GM12878 (cell line): Measurements from ENCODE around the gene KCNA3.

Experiments used
- BCL11A ChIP-seq: IDR thresholded peaks from 2 replicates; pipeline ENCODE4 v1.6.1; 2011; ENCODE audit warnings: low read depth, low read length
- CTCF ChIP-seq, 3 experiments: IDR thresholded peaks in 2 of 3; conservative IDR thresholded peaks in 1 of 3; 2 replicates each; pipeline ENCODE4 v1.5.1; 2011; ENCODE audit warnings: low read depth in 3 of 3, low read length in 3 of 3, mild to moderate bottlenecking in 3 of 3, control low read depth in 2 of 3, moderate library complexity in 2 of 3, inconsistent platforms in 1 of 3, mixed read lengths in 1 of 3; ENCODE audit not compliant: control insufficient read depth in 2 of 3, insufficient read depth in 1 of 3; ENCODE audit errors: extremely low read depth in 1 of 3
- GABPA ChIP-seq: IDR thresholded peaks from 2 replicates; pipeline ENCODE4 v1.6.1; 2014; ENCODE audit warnings: antibody characterized with exemption, low read depth, mild to moderate bottlenecking, inconsistent platforms
- KDM1A ChIP-seq: fragments of 200-600 bp; sonication (generic); IDR thresholded peaks from 2 replicates; pipeline ENCODE4 v1.6.1; 2016; ENCODE audit warnings: borderline replicate concordance
- NR2C2 ChIP-seq: IDR thresholded peaks from 2 replicates; pipeline ENCODE4 v1.6.1; 2011; ENCODE audit warnings: borderline replicate concordance, low read depth; ENCODE audit not compliant: control insufficient read depth, insufficient read length
- POLR2A ChIP-seq: IDR thresholded peaks from 2 replicates; pipeline ENCODE4 v1.6.1; 2011; ENCODE audit warnings: low read depth, mild to moderate bottlenecking, low read length
- SMARCA5 ChIP-seq: fragments of 450-650 bp; IDR thresholded peaks from 2 replicates; pipeline ENCODE4 v1.6.1; 2017; ENCODE audit warnings: mild to moderate bottlenecking
- ZZZ3 ChIP-seq: IDR thresholded peaks from 2 replicates; pipeline ENCODE4 v1.6.1; 2011; ENCODE audit warnings: low read depth; ENCODE audit not compliant: control insufficient read depth, insufficient read length
- TF ChIP-seq, protein P1 (sequence below): IDR thresholded peaks from 2 replicates; pipeline ENCODE4 v1.6.1; 2011; ENCODE audit warnings: low read depth, low read length, improper control_type of control experiment, borderline replicate concordance

DNA sequence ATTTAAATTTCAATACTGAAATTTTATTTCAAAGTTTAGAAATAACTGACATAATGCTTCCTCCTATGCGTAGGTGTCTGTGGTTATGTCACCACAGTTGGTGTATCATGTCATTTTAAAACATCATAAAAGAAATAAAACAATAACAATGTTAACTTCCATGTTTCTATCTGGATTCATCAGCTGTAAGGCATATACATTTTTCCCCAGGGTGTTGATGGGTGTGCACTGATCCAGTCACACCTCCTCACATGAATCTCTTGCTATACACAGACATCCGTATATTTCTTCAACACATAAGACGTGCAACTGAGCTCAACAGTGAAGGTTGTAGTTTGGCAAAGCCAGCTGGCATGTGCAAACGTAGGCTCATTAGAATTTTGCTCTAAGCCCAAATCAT, 6.2 kb downstream of the KCNA3 start:
- no peak for TF ChIP-seq ZZZ3
- no peak for TF ChIP-seq KDM1A
- TF ChIP-seq, protein P1, sequence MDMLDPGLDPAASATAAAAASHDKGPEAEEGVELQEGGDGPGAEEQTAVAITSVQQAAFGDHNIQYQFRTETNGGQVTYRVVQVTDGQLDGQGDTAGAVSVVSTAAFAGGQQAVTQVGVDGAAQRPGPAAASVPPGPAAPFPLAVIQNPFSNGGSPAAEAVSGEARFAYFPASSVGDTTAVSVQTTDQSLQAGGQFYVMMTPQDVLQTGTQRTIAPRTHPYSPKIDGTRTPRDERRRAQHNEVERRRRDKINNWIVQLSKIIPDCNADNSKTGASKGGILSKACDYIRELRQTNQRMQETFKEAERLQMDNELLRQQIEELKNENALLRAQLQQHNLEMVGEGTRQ, result no peak
- TF ChIP-seq BCL11A, result no peak
- TF ChIP-seq SMARCA5, result no peak
- TF ChIP-seq CTCF (IDR thresholded peaks at IDR 0.05 in 2 of 3, conservative IDR thresholded peaks at IDR 0.05 in 1 of 3; ENCODE audit: control insufficient read depth in 2 of 3, extremely low read depth in 1 of 3, insufficient read depth in 1 of 3, low read depth in 3 of 3, low read length in 3 of 3), result no peak
- TF ChIP-seq GABPA, result no peak
- TF ChIP-seq POLR2A, result no peak
- no peak for TF ChIP-seq NR2C2
